GM11168 (cell line): Measurements from ENCODE around the gene TTC28.

Source experiments
- in situ Hi-C: fragments of 300-500 bp; cut with MboI; formaldehyde crosslinking; loops from one replicate; pipeline ENCODE4 v1.12.0; 2022; ENCODE audit warnings: low sequenced_read_pairs; ENCODE audit not compliant: unreplicated experiment

TTC28 gene

DNA sequence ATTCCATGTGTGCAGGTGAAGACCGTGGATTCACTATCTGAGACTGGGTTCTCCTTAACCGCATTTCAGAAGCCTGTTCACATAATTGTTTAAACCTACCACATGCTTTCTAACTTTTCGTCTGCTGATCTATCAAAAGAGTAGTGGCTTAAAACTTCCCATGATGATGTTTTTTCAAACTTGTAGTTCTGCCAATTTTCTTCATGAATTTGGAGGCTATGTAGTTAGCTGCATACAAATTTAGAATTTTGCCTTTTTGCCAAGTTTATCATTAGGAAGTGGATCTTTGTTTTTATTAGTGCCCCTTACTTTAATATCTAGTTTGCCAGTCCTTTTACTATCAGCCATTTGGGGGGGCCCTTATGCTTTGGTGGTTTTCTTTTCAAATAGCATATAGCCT lies 703.1 kb downstream of the TTC28 start:
- in situ Hi-C loops: no loop called here

- in situ Hi-C loops: no loop called here
Observed at GRCh38 chr22:27975381-27976013, 704.1 kb downstream of the TTC28 start.

DNA sequence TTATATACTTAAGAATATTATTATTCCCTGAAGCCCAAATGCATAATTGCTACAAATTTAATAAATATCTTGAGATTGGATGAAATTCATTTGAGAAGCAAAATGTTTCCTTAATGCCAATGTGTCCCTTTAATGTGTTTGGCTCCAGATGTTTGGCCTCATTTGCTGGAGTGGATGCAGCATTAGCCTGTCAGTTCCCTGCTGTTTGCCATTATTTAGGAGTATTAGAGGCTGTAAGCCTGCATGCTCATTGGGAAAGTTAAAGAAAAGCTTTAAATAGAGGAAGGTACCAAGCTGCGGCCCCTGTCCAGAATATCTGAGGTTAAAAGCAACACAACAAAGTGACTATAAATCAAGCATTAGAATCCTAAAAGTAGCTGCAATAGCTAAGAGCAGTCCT lies 705.8 kb downstream of the TTC28 start:
- in situ Hi-C loops: no loop called here

DNA sequence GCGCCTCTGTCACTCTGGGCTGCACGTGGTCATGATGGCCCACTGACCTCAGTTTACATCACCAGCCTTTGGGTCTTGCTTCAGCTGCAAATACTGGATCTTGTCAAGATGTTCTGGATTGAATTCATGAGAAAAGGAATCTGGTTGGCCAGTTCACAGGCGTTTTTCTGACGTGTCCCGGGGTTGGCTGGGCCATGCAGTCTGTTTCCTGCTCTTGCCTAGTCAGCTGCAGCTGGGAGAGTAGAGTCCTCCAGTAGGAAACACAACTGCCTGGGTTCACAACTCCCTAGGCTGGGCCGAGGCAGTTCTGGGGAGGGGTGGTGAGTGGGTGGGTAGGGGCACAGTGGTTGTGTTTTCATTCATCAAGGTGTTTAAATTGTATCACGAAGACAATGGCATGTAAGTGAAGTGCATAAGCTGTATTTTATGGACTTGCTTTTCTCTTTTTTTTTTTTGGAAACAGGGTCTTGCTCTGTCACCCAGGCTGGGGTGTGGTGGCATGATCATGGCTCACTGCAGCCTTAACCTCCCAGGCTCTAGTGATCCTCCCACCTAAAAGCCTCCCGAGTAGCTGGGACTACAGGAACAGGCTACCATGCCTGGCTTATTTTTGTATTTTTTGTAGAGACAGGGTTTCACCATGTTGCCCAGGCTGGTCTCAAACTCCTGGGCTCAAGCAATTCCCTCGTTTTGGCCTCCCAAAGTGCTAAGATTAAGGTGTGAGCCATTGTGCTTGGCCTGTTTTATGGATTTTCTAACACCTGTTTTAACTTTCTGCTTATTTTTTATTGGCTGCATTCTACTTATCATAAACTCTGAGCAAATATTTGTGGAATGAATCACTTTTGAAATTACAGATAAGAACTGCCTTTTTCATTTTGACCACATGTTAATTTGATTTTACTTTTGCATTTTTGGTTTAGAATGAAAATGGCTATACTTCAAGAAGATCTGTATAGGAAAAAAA lies 706.6 kb downstream of the TTC28 start:
- in situ Hi-C loops: no loop called here

GRCh38 chr22:27971926-27972325 lies 707.7 kb downstream of the TTC28 start:
- in situ Hi-C loops: no loop called here

- in situ Hi-C loops: no loop called here
Observed at GRCh38 chr22:27970596-27971220, 708.9 kb downstream of the TTC28 start.

DNA sequence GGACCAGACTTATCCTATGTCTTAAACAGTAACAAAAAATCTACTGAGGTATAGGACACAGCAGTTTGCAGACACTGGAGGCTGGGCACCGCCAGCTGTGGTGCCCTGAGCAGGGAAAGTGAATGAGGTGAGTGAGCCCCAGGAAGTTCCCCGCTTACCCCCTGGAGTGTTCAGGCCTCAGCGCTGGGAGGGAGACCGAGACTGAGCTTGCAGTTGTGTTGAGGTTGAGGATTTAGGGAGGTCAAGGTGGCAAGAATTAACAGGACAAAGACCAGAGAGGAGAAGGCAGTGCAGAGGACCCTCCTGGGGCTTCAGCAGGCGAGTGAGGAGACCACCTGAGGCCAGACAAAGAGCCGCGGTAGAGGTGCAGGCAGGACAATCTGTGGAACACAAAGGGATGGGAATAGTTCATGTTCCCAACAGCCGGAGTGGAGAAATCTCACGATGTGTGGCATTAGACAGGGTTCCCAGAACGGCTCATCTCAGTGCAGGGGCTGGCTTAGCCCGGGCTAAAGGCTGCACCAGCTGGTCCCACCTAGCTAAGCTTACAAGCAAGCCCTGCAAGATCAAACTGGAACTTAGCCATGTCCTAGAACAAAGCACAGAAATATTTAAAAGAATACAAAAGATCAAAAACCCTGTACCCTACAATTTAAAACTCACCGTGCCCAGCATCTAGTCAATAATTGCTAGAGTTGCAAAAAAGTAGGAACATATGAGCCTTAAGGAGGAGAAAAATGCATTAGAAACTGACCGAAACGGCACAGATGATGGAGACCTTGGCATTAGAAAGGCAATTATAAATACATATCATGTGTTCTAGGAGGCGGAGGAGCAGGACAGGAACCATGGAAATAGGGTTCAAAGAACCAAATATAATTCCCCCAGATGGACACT lies 713.2 kb downstream of the TTC28 start:
- in situ Hi-C loops: no loop called here

- in situ Hi-C loops: no loop called here
Observed at GRCh38 chr22:27962268-27963044, 717.2 kb downstream of the TTC28 start.

- in situ Hi-C loops: no loop called here
Observed at GRCh38 chr22:27961680-27962079, 718.0 kb downstream of the TTC28 start.

DNA sequence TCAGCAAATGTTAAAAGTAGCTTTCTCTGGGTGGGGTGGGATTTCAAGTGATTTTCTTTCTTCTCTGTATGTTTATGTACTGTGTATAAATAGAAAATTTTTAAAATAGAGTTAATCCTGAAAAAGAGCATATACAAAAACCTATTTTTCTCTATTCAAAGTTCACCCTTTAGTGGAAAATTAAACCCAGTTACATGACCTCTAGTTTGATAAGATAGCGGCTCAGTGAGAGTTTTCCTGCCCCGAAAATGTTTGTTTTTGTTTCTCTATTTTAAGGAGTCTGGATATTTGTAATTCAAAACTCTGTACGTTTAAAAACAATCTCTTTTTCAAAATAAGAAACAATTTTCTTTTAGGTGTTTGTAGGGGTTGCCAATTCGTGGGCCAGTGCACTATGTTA lies 718.5 kb downstream of the TTC28 start:
- in situ Hi-C loops: no loop called here

- in situ Hi-C loops: no loop called here
Observed at GRCh38 chr22:27959335-27960090, 720.1 kb downstream of the TTC28 start.

- in situ Hi-C loops: no loop called here
Observed at GRCh38 chr22:27952779-27953178, 726.9 kb downstream of the TTC28 start.

GRCh38 chr22:27952091-27952490 lies 727.5 kb downstream of the TTC28 start:
- in situ Hi-C loops: no loop called here

DNA sequence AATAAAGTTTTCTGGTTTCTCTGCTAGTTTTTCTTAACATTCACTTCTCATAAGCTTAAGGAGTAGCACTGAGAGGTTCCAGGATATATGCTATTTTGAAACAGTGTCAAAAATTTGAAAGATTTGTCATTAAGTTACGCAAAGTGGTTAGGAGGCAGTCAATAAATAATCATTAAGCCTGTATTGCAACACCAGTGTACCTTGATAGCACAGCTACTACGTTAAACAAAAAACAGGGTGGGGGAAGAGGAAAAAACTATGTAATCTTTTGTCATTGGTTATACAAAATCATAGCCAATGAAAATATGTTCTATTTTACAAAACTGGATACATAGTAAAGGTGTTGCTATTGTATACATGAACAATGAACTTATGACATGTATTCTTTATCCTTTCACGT lies 730.2 kb downstream of the TTC28 start:
- in situ Hi-C loops: no loop called here

- in situ Hi-C loops: no loop called here
Observed at GRCh38 chr22:27948569-27948968, 731.1 kb downstream of the TTC28 start.

DNA sequence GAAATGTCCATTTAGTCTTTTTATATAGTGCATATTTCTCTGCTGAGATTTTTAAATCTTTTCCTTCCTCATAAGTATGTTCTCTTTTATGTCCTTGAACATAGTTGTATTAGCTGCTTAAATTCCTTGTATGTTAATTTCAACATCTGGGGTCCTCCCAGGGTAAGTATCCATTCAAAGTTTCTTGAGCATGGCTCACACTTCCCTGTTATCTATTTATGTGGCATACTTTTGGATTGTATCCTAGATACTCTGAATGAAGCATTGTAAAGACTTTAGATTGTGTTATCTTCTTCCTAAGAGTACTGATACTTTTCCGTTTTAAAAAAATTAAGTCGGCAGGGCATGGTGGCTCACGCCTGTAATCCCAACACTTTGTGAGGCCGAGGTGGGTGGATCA lies 732.2 kb downstream of the TTC28 start:
- in situ Hi-C loops: no loop called here

DNA sequence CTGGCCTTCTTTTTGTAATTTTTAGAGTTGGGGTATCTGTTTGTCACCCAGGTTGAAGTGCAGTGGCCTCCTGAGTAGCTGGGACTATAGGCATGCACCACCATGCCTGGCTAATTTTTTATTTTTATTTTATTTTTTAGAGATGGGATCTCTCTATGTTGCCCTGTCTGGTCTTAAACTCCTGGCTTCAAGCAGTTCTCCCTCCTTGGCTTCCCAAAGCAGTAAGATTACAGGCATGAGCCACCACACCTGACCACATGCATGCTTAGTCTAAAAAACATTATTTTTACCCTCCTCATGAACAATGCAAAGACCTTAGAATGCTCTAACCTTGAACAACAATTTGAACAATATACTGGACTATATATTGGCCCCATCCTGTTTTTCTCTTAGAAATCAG lies 738.5 kb downstream of the TTC28 start:
- in situ Hi-C loops: no loop called here

DNA sequence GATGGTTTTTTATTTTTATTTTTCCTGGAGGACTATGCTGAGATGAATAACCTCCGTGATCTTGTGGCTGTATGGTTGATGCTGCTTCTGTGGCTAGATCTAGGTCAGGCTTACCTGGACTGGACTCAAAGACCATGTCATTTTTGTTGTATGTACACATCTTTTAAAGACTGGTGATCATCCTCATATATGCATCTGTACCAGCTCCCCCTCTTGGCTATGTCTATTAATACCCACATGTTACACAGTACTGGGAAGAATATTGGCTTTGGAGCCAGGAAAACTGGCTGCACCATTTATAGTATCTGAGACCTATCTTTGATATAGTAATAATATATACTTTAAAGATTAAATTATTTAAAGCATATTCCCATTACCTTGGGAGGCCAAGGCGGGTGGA lies 742.2 kb downstream of the TTC28 start:
- in situ Hi-C loops: no loop called here

DNA sequence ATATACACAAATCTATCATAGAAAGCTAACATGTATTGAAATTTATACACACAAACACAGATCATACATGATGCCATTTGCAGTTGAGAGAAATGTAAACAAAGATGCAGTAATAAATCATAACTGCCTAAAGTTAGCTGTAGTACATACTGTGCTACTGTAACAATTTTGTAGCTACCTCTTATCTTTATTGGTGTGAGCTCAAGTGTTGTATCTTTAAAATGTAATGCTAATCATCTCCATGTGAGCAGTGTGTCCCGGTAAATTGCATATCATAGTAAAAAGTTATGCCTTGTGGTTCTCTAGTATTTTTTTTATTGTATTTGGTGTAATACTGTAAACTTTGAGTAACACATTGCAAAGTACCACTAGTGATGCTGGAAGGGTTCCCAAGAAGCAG lies 743.7 kb downstream of the TTC28 start:
- in situ Hi-C loops: no loop called here
